PC-9 (cell line): Measurements from ENCODE around the gene AGAP2.

ENCODE experiments used
- EZH2 ChIP-seq: fragments of 200-600 bp; sonication (generic); IDR thresholded peaks from 2 replicates; pipeline ENCODE4 v1.8.0; 2017; ENCODE audit warnings: antibody characterized with exemption, low read depth
- TF ChIP-seq, protein P1 (sequence below): fragments of 200-600 bp; sonication (generic); conservative IDR thresholded peaks from 2 replicates; pipeline ENCODE4 v1.6.1; 2017; ENCODE audit warnings: mixed run types, antibody characterized with exemption, mild to moderate bottlenecking, moderate library complexity

DNA sequence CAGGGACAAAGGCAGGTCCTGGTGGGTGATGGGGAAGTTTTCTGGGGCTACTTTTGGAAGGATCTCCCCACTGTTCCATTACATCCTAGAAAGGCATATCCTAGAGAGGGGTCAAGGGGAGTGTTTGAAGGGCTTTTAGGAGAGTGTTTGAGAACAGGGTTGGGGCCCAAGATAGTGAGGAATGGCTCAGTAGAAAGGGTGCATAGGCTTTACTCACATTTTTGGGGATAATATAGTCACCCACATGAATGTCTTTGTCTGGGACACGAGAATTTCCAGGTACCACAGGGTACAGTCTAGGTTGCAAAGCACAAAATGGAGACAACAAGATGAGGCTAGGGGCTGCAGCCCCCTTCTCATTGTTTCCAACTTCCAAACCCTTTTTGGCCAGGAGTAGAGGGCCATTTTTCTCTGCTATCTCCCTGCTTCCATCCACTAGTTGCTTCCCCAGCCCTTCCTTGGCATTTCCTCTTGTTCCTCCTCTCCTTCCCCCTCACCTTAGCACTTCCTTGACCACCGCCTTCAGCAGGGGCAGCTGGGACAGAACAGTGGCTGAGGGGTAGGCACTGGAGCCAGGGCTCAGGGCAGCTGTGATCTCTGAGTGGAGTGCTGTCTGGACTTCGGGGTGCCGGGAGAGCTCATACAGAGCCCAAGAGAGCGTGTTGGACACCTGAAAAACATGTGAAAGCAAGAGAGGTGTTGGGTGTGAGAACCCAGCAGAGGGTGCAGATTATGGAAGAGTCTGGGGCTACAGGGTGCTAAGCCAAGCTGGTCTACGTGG is 25.5 kb upstream of the AGAP2 start:
- TF ChIP-seq, protein P1, sequence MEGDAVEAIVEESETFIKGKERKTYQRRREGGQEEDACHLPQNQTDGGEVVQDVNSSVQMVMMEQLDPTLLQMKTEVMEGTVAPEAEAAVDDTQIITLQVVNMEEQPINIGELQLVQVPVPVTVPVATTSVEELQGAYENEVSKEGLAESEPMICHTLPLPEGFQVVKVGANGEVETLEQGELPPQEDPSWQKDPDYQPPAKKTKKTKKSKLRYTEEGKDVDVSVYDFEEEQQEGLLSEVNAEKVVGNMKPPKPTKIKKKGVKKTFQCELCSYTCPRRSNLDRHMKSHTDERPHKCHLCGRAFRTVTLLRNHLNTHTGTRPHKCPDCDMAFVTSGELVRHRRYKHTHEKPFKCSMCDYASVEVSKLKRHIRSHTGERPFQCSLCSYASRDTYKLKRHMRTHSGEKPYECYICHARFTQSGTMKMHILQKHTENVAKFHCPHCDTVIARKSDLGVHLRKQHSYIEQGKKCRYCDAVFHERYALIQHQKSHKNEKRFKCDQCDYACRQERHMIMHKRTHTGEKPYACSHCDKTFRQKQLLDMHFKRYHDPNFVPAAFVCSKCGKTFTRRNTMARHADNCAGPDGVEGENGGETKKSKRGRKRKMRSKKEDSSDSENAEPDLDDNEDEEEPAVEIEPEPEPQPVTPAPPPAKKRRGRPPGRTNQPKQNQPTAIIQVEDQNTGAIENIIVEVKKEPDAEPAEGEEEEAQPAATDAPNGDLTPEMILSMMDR: no peak
- no peak for TF ChIP-seq EZH2
